ENCODE results near the gene CMSS1. TPM values are rescaled to one million over a fixed set of nuclear protein-coding genes. Genes with fewer than 3 reads are reported as not detected.

The CMSS1 gene
- total RNA-seq, 1 experiment from 2014 or later = 70.6 TPM

GRCh38 chr3:100096866-100097265 lies 279.2 kb downstream of the CMSS1 start:
- ChIA-PET CTCF (no interaction called here), POLR2A (no interaction called here)
- Mint-ChIP-seq H3K9me3 (peaks cover 4% of the 10 kb centered on the region; the same call in 1 of the 2 replicates), H3K36me3 (no peaks in the 10 kb centered on the region), H3K27me3 (ENCODE audit: low read depth) (no peaks in the 10 kb centered on the region), H3K27ac (no peak overlapping the region), H3K4me3 (no peak overlapping the region), H3K4me1 (no peaks in the 10 kb centered on the region)
- ATAC-seq = no peak
- TF ChIP-seq ZNF423 (CRISPR knock-in tag; IDR thresholded peaks at IDR 0.05) = no peak
- no peak for DNase-seq (ENCODE audit: low spot score)

GRCh38 chr3:100097919-100098783 lies 280.5 kb downstream of the CMSS1 start:
- ATAC-seq (no peak), DNase-seq (ENCODE audit: low spot score) (no peak)
- POLR2A ChIA-PET = no interaction called here
- H3K27ac Mint-ChIP-seq = no peak overlapping the region
- H3K9me3 Mint-ChIP-seq = peaks cover 4% of the 10 kb centered on the region; the same call in 1 of the 2 replicates
- no peaks in the 10 kb centered on the region for H3K36me3 Mint-ChIP-seq
- CTCF ChIA-PET = interaction anchor here (1.2 kb wide), 1 partner anchor 156 kb away, joined by 3 read pairs; no protein-coding TSS in a partner anchor
- H3K27me3 Mint-ChIP-seq (ENCODE audit: low read depth) = no peaks in the 10 kb centered on the region
- H3K4me1 Mint-ChIP-seq = peaks cover 5% of the 10 kb centered on the region; the same call in 1 of the 2 replicates
- H3K4me3 Mint-ChIP-seq = no peak overlapping the region
- TF ChIP-seq RELA (CRISPR knock-in tag; IDR thresholded peaks at IDR 0.05; ENCODE audit: borderline replicate concordance) = no peak
- no peak for TF ChIP-seq MAX (CRISPR knock-in tag; IDR thresholded peaks at IDR 0.05)
- TF ChIP-seq JAZF1 (CRISPR knock-in tag; IDR thresholded peaks at IDR 0.05) = no peak
- no peak for TF ChIP-seq GTF2I (CRISPR knock-in tag; conservative IDR thresholded peaks at IDR 0.05)
- TF ChIP-seq ZNF138 (CRISPR knock-in tag; conservative IDR thresholded peaks at IDR 0.05) = no peak
- TF ChIP-seq IRF1 (CRISPR knock-in tag; IDR thresholded peaks at IDR 0.05) = no peak
- TF ChIP-seq FOXP4 (CRISPR knock-in tag; IDR thresholded peaks at IDR 0.05) = no peak
- TF ChIP-seq ZNF416 (CRISPR knock-in tag; IDR thresholded peaks at IDR 0.05) = no peak
- TF ChIP-seq ZNF317 (CRISPR knock-in tag; IDR thresholded peaks at IDR 0.05; ENCODE audit: borderline replicate concordance, low read depth) = no peak
- TF ChIP-seq ATF1 (CRISPR knock-in tag; IDR thresholded peaks at IDR 0.05) = no peak
- no peak for TF ChIP-seq RORB (CRISPR knock-in tag; IDR thresholded peaks at IDR 0.05)
- TF ChIP-seq FOXP1 (CRISPR knock-in tag; IDR thresholded peaks at IDR 0.05; ENCODE audit: borderline replicate concordance) = no peak
- no peak for TF ChIP-seq CBFB (CRISPR knock-in tag; IDR thresholded peaks at IDR 0.05; ENCODE audit: low read depth)
- no peak for TF ChIP-seq ESRRA (CRISPR knock-in tag; IDR thresholded peaks at IDR 0.05; ENCODE audit: borderline replicate concordance)
- no peak for TF ChIP-seq FOXJ3 (CRISPR knock-in tag; IDR thresholded peaks at IDR 0.05; ENCODE audit: borderline replicate concordance)
- TF ChIP-seq HMGXB4 (CRISPR knock-in tag; IDR thresholded peaks at IDR 0.05) = no peak
- no peak for TF ChIP-seq ZNF232 (CRISPR knock-in tag; IDR thresholded peaks at IDR 0.05)

GRCh38 chr3:100098784-100099070 lies 281.1 kb downstream of the CMSS1 start:
- Mint-ChIP-seq H3K27me3 (ENCODE audit: low read depth) (no peaks in the 10 kb centered on the region), H3K27ac (no peak overlapping the region), H3K36me3 (no peaks in the 10 kb centered on the region), H3K9me3 (peaks cover 4% of the 10 kb centered on the region; the same call in 1 of the 2 replicates), H3K4me3 (no peak overlapping the region), H3K4me1 (peaks cover 7% of the 10 kb centered on the region; the same call in 1 of the 2 replicates)
- ChIA-PET POLR2A (no interaction called here), CTCF (no interaction called here)
- no peak for ATAC-seq
- no peak for DNase-seq (ENCODE audit: low spot score)
- no peak for TF ChIP-seq ZNF263 (CRISPR knock-in tag; IDR thresholded peaks at IDR 0.05; ENCODE audit: low read depth)
- no peak for TF ChIP-seq GTF2I (CRISPR knock-in tag; conservative IDR thresholded peaks at IDR 0.05)
- TF ChIP-seq CREB1 (CRISPR knock-in tag; IDR thresholded peaks at IDR 0.05) = no peak
- TF ChIP-seq NFYB (CRISPR knock-in tag; conservative IDR thresholded peaks at IDR 0.05; ENCODE audit: low read depth) = no peak
- no peak for TF ChIP-seq ATF1 (CRISPR knock-in tag; IDR thresholded peaks at IDR 0.05)
- no peak for TF ChIP-seq JAZF1 (CRISPR knock-in tag; IDR thresholded peaks at IDR 0.05)
- no peak for TF ChIP-seq EMX1 (CRISPR knock-in tag; IDR thresholded peaks at IDR 0.05)
- no peak for TF ChIP-seq PRDM15 (CRISPR knock-in tag; IDR thresholded peaks at IDR 0.05)
- TF ChIP-seq USF1 (CRISPR knock-in tag; IDR thresholded peaks at IDR 0.05) = no peak
- no peak for TF ChIP-seq ZNF423 (CRISPR knock-in tag; IDR thresholded peaks at IDR 0.05)
